ENCODE data around the gene ARAF. TPM values are rescaled to one million over a fixed set of nuclear protein-coding genes. Genes with fewer than 3 reads are reported as not detected.

The ARAF gene
- total and polyA plus RNA-seq, 2 of the 4 experiments (the other 2 are of a cell fraction), result 9.1 to 52.2 TPM

DNA sequence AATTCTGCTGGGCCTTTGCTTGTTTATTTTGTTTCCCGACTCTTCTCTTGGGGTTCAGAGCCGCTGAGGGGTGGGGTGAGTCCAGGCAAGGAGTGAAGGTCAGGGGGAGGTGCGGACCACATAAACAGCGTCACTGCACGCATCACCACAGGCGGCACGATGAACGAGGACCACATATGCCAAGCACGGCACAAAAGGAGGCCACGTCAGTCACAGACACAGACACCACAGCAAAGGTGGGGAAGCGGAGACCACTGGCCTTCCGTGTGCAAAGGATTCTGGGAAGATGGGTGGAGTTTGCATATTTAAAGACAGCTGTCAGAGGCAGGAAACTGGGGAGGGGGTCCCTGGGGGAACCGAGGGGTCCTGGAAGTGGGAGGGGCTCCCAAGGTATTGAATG lies 10.9 kb downstream of the ARAF start:
- Histone ChIP-seq H3K36me3 (ENCODE audit: control insufficient read depth, insufficient read depth, low read length) (peaks cover 24% of the 10 kb centered on the region), H2BK15ac (ENCODE audit: low read depth, low read length) (no peak overlapping the region), H3K4me3 (ENCODE audit: insufficient read depth, low read depth, low read length) (no peak overlapping the region), H2BK20ac (ENCODE audit: low read depth, low read length) (no peak overlapping the region), H3K23ac (ENCODE audit: low read depth, low read length) (no peak overlapping the region), H2AK9ac (replicated peaks; ENCODE audit: low read depth, low read length, poor library complexity) (no peak overlapping the region), H3K56ac (ENCODE audit: extremely low read depth, insufficient read depth, low read length) (no peak overlapping the region), H3K9ac (ENCODE audit: low read depth, low read length) (no peak overlapping the region), H3K4ac (ENCODE audit: low read depth, low read length) (no peak overlapping the region), H4K8ac (ENCODE audit: low read depth in 2 of 2, low read length in 2 of 2) (no peak overlapping the region), H3K18ac (ENCODE audit: low read depth, low read length) (no peak overlapping the region), H3K14ac (replicated peaks; ENCODE audit: low read depth, low read length) (no peak overlapping the region), H4K20me1 (ENCODE audit: insufficient read depth, low read length) (no peaks in the 10 kb centered on the region; the same call in 1 of the 2 replicates), H2BK120ac (ENCODE audit: low read depth, low read length) (no peak overlapping the region), H2BK5ac (ENCODE audit: low read depth, low read length, poor library complexity, severe bottlenecking) (no peak overlapping the region), H4K5ac (ENCODE audit: low read depth, low read length) (no peak overlapping the region), H3K27me3 (ENCODE audit: control insufficient read depth, insufficient read depth, low read length) (no peaks in the 10 kb centered on the region), H3K4me1 (ENCODE audit: control insufficient read depth, insufficient read depth, low read length) (peaks cover 13% of the 10 kb centered on the region), H3K27ac (ENCODE audit: insufficient read depth, low read length) (no peak overlapping the region), H4K91ac (ENCODE audit: insufficient read depth, low read depth, low read length) (no peak overlapping the region), H2AK5ac (ENCODE audit: low read depth, low read length) (no peak overlapping the region), H2AFZ (replicated peaks; ENCODE audit: low read length, poor library complexity) (no peak overlapping the region), H3K79me1 (ENCODE audit: low read depth in 1 of 2, low read length in 2 of 2) (peaks cover 0 to 3% of the 10 kb centered on the region in 2 experiments; a peak in 1 of 4 replicates), H3K4me2 (ENCODE audit: low read depth, low read length) (no peak overlapping the region), H3K9me1 (ENCODE audit: insufficient read depth, low read length) (no peaks in the 10 kb centered on the region; the same call in 1 of the 2 replicates), H3K9me3 (ENCODE audit: control insufficient read depth, insufficient read depth, low read length) (no peaks in the 10 kb centered on the region; the same call in 1 of the 2 replicates)
- dilution Hi-C loops (cut with HindIII; ENCODE audit: low sequenced_read_pairs, unreplicated experiment), result no loop called here
- WGBS, 2 experiments (ENCODE audit: extremely low coverage in 2 of 2, insufficient read length in 1 of 2), result no CpG with 5 or more reads among the region's 13 CpGs
- TF ChIP-seq MXI1 (IDR thresholded peaks at IDR 0.05; ENCODE audit: borderline replicate concordance, low read depth, low read length), result no peak
- TF ChIP-seq, protein P1, sequence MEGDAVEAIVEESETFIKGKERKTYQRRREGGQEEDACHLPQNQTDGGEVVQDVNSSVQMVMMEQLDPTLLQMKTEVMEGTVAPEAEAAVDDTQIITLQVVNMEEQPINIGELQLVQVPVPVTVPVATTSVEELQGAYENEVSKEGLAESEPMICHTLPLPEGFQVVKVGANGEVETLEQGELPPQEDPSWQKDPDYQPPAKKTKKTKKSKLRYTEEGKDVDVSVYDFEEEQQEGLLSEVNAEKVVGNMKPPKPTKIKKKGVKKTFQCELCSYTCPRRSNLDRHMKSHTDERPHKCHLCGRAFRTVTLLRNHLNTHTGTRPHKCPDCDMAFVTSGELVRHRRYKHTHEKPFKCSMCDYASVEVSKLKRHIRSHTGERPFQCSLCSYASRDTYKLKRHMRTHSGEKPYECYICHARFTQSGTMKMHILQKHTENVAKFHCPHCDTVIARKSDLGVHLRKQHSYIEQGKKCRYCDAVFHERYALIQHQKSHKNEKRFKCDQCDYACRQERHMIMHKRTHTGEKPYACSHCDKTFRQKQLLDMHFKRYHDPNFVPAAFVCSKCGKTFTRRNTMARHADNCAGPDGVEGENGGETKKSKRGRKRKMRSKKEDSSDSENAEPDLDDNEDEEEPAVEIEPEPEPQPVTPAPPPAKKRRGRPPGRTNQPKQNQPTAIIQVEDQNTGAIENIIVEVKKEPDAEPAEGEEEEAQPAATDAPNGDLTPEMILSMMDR (conservative IDR thresholded peaks at IDR 0.05; ENCODE audit: low read depth, low read length), result no peak
- no peak for TF ChIP-seq MAZ (IDR thresholded peaks at IDR 0.05; ENCODE audit: borderline replicate concordance, low read depth, low read length)
- TF ChIP-seq, protein P2, sequence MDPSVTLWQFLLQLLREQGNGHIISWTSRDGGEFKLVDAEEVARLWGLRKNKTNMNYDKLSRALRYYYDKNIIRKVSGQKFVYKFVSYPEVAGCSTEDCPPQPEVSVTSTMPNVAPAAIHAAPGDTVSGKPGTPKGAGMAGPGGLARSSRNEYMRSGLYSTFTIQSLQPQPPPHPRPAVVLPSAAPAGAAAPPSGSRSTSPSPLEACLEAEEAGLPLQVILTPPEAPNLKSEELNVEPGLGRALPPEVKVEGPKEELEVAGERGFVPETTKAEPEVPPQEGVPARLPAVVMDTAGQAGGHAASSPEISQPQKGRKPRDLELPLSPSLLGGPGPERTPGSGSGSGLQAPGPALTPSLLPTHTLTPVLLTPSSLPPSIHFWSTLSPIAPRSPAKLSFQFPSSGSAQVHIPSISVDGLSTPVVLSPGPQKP (IDR thresholded peaks at IDR 0.05; ENCODE audit: borderline replicate concordance, low read depth, low read length), result no peak
- no peak for TF ChIP-seq SMC3 (IDR thresholded peaks at IDR 0.05; ENCODE audit: low read depth, low read length)
- TF ChIP-seq RFX5 (IDR thresholded peaks at IDR 0.05; ENCODE audit: low read depth, low read length), result no peak
- TF ChIP-seq MAFK (IDR thresholded peaks at IDR 0.05; ENCODE audit: low read depth, low read length), result no peak
- no peak for TF ChIP-seq FOS (IDR thresholded peaks at IDR 0.05; ENCODE audit: low read depth, low read length)
- TF ChIP-seq POLR2A (IDR thresholded peaks at IDR 0.05; ENCODE audit: low read depth, low read length), result no peak
- TF ChIP-seq CEBPB (IDR thresholded peaks at IDR 0.05; ENCODE audit: low read depth, low read length), result no peak
- TF ChIP-seq, protein P3, sequence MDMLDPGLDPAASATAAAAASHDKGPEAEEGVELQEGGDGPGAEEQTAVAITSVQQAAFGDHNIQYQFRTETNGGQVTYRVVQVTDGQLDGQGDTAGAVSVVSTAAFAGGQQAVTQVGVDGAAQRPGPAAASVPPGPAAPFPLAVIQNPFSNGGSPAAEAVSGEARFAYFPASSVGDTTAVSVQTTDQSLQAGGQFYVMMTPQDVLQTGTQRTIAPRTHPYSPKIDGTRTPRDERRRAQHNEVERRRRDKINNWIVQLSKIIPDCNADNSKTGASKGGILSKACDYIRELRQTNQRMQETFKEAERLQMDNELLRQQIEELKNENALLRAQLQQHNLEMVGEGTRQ (IDR thresholded peaks at IDR 0.05; ENCODE audit: low read depth, low read length), result no peak
- no peak for TF ChIP-seq BHLHE40 (IDR thresholded peaks at IDR 0.05; ENCODE audit: low read depth, low read length)
- TF ChIP-seq RAD21 (IDR thresholded peaks at IDR 0.05; ENCODE audit: low read length), result no peak
- TF ChIP-seq NFE2L2 (IDR thresholded peaks at IDR 0.05; ENCODE audit: low read depth, low read length), result no peak
- CTCF ChIA-PET, result no interaction called here
- DNase-seq, result no peak
- BruUV-seq (replicated peaks), result no TSS peak
- in situ Hi-C loops (cut with MboI; ENCODE audit: low sequenced_read_pairs), result no loop called here
- ATAC-seq (ENCODE audit: low read depth), result no peak
- POLR2A ChIA-PET (ENCODE audit: unreplicated experiment), result no interaction called here
- intact Hi-C loops (cut with micrococcal nuclease), result no loop called here
